GM21423 (cell line): ENCODE data around the gene FBXO42.
"Not testable (repeated sequence)": the region's sequence is repeated elsewhere in the genome, so short reads cannot be mapped to it uniquely, and the experiment has no call there.

Experiments
- ATAC-seq: cut with Tn5 transposase; IDR thresholded peaks from one replicate; pipeline ENCODE4 v1.9.1; 2021; ENCODE audit warnings: mild to moderate bottlenecking, moderate library complexity; ENCODE audit not compliant: unreplicated experiment

Gene FBXO42

DNA sequence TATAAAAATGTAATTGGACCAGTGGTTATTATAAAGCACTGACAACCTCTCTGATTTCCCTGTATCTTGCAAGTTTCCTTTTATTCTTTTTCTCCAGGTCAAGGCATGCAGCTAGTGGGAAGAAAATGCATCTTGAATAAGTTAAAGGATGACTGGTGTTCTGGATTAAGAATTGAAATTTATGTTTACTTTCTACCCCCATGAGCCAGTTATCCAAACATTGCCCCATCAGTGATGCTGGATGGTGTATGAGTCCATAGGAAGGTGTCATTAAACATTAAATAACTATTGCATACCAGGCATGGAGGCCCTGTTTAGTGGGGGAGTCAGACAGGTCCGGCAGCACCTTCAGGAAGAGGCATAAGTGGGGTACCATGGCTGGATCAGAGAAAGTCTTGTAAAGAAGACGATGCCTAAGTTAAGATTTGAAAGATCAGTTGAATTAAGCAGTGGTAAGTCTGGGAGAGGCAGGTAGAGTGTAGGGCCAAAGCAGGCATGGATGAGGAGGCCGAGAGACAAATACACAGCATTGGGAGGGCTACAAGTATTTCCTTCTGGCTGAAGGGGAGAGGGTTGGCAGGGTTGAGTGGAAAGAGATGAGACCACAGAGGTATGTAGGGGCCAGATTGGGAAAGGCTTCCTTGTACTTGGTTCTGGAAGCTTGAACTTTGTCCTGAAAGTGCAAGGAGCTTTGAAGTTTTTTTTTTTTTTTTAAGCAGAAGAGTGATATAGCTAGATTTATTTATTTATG, 20.4 kb upstream of the FBXO42 start:
- no peak for ATAC-seq

DNA sequence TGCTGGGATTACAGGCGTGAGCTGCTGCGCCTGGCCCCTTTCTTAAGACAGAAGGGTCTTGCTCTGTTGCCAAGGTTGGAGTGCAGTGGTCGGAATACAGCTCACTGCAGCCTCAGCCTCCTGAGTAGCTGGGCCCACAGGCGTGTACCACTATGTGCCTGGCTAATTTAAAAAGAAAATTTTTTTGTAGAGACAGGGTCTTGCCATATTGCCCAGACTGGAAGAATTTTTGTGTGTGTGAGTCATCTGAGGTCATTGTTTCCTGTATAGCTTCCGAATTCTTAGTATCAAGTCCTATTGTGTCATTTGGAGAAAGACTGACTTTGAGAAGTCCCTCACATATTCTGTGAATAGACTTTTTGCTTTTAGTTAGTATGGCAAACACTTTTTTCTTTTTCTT, 19.4 kb upstream of the FBXO42 start:
- ATAC-seq: no peak

DNA sequence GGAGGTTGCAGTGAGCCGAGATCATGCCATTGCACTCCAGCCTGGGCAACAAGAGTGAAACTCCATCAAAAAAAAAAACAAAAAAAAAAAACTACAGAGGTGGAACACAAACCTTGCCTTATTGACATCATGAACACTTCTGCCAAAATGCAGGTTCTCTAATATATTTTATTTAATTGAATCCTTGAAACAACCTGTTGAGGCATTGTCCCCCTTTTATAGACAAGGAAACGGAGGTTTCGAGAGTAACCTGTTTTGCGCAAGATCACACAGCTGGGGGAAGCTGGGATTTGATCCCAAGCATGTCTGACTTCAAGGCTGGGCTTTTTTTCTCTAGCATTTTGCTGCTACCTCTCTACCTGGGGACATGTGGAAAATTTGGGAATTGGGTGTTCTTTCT, 17.5 kb upstream of the FBXO42 start:
- ATAC-seq: no peak

DNA sequence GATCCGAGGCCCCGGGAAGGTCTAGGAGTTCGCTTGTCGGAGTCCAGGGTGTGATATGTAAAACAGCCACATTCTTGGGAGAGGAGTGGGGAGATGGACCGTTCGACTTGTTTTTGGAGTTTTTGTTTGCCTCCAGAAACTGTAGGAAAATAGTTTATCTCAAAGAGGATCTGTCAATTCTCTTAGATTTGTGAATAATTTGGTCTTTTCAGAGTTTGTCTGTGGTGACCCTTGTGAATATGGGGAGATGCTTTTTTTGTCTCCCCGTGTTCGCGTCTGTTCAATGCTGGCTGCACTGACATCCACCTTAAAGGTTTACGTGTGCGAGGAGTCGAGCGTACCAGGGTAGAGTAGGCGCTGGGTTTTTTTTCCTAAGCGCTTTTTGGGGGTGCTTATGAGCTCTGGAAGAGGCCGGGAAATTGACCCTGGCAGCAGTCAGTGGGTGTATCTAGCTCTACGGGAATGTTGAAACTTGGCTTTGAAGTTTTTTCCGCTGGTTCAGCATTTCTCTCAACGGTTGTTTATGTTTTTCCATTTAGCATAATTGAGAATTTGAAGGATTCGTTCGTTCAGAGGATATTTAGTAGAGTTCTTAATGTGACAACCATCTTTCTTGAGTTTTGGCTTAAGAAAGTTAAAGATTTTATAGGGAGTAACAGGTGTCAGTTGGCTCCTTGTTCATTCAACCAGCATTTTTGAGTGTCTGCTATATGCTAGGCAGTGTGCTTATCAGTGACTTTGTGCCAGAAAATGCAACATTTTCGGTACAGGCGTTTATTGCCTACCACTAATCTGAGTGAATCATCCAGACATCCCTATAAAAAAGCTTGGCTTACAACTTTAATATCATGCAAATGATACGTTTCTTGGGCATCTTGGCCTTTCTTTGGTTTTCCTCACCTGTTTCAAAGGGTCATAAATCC, 15.9 kb upstream of the FBXO42 start:
- ATAC-seq: no peak

DNA sequence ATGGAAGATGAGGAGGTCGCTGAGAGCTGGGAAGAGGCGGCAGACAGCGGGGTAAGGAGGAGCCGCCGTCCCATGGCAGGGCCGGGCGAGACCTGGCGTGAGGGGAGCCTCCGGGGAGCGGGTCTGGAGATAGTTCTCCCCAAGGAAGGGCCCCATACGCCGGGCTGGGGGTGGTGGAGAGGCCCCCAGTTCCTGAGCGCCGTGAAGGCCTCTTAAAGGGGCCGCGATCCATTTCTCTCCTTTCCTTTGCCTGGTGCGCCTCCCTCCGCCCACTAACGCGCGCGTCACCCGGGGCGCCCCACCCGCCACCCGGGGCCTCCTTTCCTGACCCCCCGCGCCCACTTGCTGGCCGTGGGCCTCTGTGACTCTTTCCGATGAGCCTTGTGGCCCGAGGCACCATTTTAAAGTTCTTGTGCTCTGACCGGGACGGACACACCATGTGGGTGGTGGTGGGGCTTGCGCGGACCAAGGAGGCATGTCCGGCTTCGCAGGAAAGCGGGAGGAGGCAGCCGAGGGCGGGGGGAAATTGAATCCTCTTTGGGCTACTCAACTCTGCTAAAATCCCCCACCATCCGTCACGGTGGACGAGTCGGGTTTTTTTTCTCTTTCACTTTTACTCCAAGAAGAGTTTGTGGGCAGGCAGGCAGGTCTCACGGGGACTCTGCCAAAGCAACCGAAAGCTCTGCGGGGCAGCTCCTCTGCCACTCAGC, 15.1 kb upstream of the FBXO42 start:
- peak; percentile 52 for ATAC-seq

DNA sequence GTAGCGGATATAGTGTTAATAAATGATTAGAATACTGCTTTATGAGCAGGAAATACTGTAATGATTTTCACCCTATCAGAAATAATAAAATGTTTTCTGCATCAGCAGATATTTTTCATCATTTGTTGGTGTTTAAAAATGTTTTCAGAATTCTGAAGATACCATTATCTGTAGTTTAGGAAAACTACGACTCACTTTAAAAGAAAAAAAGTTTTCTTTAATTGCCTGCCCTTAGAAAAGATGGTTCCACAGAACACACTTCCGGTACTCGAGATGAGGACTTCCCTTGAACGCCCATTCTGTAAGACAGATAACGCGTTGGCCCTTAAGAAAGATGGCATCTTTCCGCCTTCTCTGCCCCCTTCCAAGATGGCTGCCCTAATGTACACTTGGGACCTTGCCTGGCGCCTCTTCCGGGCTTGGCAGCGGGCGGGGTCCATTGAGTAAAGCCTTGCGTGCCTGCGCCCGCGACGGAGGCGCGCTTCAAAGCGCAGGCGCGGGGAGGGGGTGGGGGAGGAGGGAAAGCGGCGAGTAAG, 14.5 kb upstream of the FBXO42 start, which contains the start of gene SZRD1:
TSS of gene SZRD1 (plus strand) at position 521 of the 536 bp plus-strand sequence. CDS start 16 bp downstream, outside the sequence.
- peak; percentile 85 for ATAC-seq

DNA sequence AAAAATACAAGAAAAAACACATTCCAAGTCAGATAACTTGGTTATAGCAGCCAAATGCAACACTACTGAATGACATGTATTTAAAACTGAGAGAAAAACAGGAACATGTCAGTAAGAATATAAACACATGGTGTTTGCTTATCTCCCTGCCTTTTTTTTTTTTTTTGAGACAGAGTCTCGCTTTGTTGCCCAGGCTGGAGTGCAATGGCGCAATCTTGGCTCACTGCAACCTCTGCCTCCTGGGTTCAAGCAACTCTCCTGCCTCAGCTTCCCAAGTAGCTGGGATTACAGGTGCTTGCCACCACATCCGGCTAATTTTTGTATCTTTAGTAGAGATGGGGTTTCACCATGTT, 12.8 kb upstream of the FBXO42 start:
- ATAC-seq: not testable (repeated sequence)

DNA sequence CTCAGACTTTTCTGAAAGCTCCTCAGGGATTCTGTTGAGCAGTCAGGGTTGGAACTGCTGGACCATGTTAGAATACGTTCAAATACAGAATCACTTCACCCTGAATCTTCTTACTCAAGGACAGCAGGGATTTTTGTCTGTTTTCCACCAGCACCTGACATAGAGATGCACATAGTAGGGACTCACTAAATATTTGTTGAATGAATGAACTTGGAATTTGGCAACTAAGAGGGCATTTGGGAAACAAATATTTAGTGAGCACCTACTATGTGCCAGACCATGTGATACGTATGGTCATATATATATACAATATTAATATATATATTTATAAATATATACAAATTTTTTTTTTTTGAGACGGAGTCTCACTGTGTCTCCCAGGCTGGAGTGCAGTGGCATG, 4.6 kb upstream of the FBXO42 start:
- ATAC-seq: no peak

DNA sequence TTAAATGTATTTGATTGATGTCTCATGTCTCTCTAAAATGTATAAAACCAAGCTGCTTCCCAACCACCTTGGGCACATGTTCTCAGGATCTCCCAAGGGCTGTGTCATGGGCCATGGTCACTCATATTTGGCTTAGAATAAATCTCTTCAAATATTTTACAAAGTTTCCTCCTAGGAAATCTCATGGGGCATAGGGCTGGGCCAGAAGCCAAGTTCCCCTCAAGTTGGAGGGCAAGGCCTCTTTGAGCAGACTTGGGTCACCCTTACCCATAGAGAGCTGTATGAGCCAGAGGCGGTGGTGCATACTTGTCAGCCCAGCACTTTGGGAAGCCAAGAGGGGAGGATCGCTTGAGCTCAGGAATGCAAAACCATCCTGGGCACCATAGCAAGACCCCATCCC, 2.3 kb upstream of the FBXO42 start:
- no peak for ATAC-seq

DNA sequence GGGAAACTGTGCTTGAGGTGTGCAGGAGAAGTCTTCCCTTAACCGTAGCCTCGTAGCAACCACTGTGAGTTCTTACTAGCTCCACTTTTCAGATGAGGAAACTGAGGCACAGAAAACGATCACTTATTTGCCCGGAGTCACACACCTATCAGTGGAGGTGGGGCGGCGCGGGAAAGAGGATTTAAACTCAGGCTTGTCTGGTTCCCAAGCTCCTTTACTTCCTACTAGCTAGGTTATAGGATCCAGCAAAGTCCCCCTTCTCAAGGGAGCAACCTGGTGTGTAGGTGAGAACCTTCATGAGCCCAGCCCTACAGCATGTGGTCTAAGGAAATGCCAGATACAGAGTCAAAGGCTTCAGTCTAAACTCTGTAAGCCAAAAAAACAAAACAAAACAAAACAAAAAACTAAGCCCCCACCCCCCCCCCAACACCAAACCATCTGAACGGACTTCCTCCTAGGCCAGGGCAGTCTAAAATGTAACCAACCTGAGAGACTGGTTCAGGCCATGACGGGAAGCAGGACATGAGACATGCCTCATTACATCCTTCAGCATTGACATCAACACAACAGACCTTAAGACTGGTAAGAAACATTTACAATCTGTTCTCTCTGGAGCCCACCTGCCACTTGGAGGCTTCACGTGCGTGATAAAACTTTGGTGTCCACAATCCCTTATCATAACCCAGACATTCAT, 709 bp upstream of the FBXO42 start:
- no peak for ATAC-seq

DNA sequence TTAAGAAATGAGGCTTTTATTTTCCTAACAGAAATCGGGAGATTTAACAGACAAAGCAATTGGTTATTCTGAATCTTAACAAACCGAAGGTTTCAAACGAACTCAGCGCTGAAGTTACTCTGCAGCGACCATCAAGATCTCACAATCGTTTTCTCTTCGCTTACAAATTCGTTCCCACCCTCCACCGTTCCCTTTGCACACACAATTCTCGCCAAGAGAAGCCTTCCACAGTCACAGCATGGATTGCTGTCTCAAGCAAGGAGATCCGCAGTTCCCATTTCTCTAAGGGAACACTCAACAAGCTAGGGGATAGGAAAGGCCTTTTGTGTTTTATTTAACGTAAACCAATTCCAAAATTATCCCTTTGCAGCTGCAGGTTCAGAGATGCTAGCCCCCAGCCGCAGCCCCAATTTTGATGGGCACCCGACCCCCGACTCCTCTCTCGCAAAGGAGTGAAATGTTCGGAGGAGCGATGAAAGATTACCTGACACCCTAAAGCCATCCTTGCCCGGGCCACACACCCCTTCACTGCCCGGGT, 755 bp downstream of the FBXO42 start:
- no peak for ATAC-seq

DNA sequence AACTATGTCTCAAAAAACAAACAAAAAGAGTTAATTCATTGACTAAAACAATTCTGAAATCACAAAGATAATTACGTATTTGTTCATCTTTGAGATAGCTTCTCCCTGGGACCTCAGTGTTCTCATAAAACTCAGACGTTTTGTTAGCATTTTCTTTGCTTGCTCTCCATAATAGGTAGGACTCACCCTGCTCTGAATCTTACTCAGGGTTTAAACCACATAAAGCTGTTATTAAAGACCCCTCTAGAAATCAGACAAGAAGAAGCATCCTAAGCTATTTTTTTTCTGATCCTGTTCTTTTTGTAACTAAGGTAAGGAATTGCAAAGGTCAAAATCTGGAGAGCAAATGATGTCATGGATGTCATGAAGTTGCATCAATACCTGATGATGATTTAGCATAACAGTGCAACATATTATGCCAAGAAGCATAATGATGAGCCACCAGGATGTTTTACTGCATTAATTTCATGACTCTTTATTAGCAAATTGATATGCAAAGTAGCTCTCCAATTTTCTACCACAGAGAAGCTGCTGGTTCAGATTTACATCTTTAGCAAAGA, 2.4 kb downstream of the FBXO42 start:
- ATAC-seq: no peak

DNA sequence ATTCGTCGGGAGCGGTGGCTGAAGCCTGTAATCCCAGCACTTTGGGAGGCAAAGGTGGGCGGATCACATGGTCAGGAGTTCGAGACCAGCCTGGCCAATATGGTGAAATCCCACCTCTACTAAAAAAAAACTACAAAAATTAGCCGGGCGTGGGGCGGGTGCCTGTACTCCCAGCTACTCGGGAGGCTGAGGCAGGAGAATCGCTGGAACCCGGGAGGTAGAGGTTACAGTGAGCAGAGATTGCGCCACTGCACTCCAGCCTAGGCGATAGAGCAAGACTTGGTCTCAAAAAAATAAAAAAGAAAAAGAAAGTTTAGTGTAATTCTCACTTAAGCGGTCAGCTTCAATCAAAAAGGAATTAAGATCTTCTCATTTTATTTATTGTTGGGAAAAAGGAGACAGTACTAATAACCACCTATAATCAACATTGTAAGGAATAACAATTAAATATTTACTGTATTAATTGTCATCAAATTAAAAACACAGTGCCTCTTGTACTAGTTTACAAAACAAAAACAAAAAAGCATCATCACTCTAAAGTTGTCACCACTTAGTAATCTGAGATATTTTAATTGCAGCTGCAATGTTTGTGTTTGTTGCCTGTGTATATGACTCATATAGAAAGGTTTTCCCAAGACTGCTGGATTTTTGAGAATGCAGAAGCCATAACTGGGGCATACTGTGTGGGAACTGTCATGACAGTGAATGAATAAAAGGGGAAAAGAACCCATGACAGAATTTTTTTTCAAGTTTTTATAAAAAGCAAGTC, 3.7 kb downstream of the FBXO42 start:
- ATAC-seq: no peak

DNA sequence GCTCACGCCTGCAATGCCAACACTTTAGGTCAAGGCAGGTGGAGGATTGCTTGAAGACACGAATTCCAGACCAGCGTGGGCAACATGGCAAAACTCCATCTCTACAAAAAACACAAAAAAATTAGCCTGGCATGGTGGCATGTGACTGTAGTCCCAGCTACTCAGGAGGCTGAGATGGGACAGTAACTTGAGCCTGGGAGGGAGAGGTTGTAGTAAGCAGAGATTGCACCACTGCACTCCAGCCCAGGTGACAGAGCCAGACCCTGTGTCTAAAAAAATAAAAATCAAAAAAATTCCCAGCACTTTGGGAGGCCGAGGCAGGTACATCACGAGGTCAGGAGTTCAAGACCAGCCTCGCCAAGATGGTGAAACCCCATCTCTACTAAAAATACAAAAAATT, 9.0 kb downstream of the FBXO42 start:
- ATAC-seq: not testable (repeated sequence)

DNA sequence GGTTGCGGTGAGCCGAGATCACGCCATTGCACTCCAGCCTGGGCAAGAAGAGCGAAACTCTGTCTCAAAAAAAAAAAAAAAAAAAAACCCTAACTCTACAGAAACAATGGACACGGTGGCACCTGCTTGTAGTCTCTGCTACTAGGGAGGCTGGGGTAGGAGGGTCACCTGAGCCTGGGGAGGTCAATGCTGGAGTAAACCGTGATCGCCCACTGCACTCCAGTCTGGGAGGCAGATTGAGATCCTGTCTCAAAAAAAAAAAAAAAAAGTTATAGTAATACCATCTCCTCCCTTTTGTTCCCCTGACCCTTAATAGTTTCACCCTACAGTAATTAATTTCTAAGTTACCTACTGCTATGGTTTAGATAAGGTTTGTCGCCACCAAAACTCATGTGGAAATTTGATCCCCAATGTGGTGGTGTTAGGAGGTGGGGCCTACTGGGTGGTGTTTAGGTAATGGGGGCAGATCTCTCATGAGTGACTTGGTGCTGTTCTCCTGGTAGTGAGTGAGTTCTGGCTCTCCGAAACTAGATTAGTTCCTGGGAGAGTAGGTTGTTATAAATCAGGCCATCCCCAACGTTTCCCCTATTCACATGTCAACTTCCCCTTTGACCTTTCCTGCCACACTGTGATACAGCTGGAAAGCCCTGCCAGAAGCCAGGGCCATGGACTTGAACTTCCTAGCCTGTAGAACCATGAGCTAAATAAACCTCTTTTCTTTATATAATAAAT, 9.8 kb downstream of the FBXO42 start:
- no peak for ATAC-seq

DNA sequence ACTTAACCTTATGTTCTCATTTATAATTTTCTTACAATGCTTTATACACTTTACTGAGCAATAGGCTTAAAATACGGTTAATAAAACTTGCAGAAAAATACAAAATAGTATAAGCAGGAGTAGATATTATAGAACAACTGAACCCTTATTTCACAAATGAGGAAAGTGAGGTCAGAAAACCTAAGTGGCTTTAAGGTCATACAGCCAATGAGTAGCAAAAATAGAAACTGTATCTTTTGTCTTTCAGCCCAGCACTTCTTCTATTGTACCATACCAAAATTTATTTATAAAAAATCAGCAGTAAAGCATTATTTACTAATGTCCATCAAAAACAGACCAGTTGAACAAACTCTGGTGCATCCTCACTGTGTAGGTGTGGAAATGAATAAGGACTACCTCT, 11.6 kb downstream of the FBXO42 start:
- ATAC-seq: no peak

DNA sequence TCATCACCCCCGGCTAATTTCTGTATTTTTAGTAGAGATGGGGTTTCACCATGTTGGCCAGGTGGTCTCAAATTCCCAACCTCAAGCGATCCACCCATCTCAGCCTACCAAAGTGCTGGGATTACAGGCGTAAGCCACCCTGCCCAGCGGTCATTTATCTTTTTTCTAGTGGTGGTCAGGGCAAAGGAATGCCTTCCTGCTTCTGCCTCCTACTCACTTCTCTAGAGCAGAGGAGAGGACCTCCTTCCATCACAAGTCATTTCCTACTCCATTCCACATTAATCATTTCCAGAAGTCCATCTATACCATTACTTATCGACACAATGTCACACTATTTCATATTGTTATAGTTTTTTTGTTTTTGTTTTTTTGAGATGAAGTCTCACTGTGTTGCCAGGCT, 13.3 kb downstream of the FBXO42 start:
- no peak for ATAC-seq

DNA sequence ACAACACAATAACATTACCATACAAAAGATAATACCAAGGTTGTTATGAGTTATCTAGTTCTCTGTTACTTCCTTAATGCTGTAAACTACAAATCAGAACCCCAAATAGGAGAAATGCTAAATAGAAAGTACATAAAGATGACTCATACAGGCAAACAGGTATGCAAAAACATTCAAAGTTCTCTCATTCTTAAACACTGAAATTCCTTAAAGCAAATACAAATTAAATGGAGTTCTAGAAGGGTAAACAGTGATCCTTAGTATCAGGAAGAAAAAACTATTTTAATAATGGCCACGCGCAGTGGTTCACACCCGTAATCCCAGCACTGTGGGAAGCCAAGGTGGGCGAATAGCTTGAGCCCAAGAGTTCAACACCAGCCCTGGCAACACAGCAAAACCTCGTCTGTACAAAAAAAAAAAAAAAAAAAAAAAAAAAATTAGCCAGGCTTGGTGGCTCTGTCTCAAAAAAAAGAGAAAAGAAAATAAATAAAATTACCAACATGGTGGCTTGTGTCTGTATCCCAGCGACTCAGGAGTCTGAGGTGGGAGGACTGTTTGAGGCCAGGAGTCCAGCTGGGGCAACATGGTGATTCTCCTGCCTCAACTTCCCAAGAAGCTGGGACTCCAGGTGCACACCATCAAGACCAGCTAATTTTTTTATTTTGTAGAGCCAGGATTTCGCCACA, 17.5 kb downstream of the FBXO42 start:
- ATAC-seq: no peak
